GM19397 (cell line): ENCODE data around the gene RFXAP.
A peak's percentile ranks its signal among the peaks of the same experiment; 100 is the strongest.

Experiments
- ATAC-seq: cut with Tn5 transposase; IDR thresholded peaks from one replicate; pipeline ENCODE4 v1.9.1; 2021; ENCODE audit warnings: mild to moderate bottlenecking, moderate library complexity; ENCODE audit not compliant: unreplicated experiment

RFXAP gene

GRCh38 chr13:36815062-36815461, 4.0 kb upstream of the RFXAP start:
- ATAC-seq, result no peak

GRCh38 chr13:36817996-36818803, 822 bp upstream of the RFXAP start:
- no peak for ATAC-seq

DNA sequence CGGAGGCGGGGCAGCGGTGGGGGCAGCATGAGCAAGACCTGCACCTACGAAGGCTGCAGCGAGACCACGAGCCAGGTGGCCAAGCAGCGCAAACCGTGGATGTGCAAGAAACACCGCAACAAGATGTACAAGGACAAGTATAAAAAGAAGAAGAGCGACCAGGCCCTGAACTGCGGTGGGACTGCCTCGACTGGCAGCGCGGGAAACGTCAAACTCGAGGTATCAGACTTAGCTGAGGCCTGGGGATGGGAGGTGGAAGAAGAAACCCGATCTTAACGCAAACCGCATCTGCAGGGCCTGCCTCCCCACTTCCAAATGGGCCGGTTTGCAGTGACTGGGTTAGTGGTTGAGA, 693 bp downstream of the RFXAP start:
- peak; percentile 8 for ATAC-seq

GRCh38 chr13:36820222-36820621, 1.2 kb downstream of the RFXAP start:
- ATAC-seq, result no peak

DNA sequence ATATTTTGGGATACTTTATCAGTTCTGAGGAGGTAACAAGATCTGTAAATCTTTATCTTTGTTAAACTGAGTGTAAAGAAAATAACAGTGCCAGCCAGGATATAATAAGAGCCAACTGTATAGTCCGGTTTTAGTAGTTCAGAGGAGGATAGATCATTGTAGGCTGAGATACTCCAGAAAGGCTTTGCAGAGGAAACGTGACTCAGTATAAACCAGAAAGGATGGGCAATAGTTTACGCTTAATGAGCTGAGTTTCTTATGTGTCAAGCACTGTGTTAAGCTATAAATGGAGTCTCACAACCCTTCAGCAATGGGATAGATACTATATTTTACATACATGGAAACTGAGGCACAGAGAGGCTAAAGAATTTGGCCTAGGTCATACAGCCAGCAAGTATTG, 3.8 kb downstream of the RFXAP start:
- no peak for ATAC-seq

- no peak for ATAC-seq
Measured at GRCh38 chr13:36829753-36830152, 10.7 kb downstream of the RFXAP start.

DNA sequence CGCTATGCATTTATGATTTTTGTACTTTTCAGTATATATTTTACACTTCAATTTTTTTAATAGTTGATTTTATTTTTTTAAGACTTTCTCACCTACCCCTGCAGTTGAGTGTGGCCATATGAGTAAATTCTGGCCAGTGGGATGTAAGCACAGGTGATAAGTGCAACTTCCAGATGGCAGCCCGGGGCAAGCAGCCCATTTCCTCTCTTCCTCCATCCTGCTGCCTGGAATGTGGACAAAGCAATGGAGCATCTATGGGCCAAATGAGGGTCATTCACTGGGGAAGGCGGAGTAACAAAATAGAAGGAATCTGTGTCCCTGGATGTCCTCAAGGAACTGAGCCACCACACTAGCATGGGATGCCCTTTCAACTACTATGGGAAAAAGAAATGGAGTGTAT, 12.3 kb downstream of the RFXAP start:
- ATAC-seq, result no peak

DNA sequence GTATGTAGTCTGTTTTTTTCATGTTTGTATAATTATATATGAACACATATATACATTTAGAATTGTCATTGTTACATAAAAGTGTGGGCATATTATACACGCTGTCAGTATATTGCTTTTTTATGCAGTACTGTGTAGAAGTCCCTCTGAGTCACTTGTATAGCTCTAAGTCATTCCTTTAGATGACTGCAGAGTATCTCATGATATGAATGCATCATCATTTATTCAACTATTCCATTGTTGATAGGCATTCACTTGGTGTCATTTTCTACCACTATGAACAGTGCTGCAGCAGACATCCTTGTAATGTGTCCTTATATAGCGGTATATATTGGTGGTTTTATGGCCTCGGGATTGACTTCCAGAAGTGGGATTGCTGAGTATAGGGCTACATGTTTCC, 15.3 kb downstream of the RFXAP start:
- no peak for ATAC-seq

DNA sequence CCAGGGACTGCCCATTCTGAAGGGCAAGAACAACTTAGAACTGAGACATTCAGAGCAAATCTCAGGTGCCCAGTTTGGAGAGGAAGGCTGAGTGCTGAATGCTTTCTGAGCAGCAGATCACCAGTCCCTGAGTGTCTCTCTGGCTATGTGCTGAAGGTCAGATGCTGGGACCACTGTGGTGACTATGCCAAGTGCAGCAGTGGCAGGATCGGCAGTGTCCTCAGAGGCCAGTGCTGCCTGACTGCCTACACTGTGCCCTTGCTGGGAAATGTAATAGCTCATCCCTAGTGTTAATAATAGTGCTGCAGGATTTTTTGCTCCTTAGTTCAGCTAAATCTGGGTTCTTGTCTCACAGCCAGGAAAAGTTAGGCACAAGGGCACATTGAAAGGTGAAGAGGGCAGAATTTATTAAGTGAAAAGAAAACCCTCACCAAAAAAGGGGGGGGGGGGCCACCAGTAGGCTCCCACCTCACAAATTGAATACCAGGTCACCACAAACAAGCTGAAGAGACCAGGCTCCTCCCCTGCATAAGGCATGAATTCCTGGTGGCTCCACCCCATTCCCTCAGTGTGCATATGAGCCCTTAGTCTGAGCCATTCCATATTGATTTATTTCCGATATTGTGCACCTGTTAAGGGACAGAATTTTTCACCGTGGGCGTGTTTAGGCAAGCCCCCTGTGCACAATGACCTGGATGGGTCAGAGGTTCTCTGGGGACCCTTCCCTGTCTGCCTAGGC, 18.5 kb downstream of the RFXAP start:
- ATAC-seq, result no peak

- no peak for ATAC-seq
Measured at GRCh38 chr13:36839281-36839680, 20.3 kb downstream of the RFXAP start.

DNA sequence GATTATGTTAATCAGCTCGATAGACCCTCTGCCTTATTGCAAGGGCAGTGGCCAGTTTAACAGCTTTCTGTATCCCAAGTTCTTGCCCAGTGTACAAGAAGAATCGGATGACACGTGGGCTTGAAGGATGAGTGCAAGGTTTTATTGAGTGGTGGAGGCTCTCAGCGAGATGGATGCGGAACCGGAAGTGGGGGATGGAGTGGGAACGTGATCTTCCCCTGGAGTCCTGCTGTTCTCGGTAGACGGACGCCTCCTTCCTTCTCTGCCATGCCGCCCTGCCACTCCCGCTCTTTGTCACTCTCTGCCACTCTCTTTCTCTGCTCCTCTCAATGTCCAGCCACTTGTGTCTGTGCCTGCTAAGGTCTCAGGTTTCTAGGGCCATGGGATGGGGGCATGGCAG, 21.0 kb downstream of the RFXAP start:
- ATAC-seq, result no peak

DNA sequence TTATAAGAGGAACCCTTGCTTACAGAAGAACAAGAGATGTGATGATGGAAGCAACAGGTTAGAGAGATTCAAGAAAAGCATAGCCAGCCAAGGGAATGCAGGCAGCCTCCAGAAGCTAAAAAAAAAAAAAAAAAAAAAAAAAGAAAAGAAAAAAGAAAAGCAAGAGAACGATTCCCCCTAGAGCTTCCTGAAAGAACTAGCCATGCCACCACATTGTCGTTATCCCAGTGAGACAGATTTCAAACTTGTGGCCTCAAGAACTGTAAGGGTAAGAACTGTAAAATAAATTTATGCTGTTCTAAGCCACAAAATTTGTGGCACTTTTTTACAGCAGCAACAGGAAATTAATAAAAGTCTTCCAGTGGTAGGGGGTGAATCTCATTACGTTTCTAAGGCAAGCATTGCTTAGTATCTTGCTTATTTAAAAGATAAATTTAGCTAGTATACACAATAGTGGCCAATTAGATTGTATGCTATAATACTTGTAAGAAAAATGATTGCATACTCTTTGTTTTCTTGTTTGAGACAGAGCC, 21.8 kb downstream of the RFXAP start:
- no peak for ATAC-seq

GRCh38 chr13:36841391-36841790, 22.4 kb downstream of the RFXAP start:
- no peak for ATAC-seq

GRCh38 chr13:36847606-36848005, 28.6 kb downstream of the RFXAP start:
- no peak for ATAC-seq

- no peak for ATAC-seq
Measured at GRCh38 chr13:36848199-36848982, 29.4 kb downstream of the RFXAP start.

GRCh38 chr13:36850790-36851438, 31.9 kb downstream of the RFXAP start:
- no peak for ATAC-seq

GRCh38 chr13:36857253-36857652, 38.2 kb downstream of the RFXAP start:
- ATAC-seq, result no peak

DNA sequence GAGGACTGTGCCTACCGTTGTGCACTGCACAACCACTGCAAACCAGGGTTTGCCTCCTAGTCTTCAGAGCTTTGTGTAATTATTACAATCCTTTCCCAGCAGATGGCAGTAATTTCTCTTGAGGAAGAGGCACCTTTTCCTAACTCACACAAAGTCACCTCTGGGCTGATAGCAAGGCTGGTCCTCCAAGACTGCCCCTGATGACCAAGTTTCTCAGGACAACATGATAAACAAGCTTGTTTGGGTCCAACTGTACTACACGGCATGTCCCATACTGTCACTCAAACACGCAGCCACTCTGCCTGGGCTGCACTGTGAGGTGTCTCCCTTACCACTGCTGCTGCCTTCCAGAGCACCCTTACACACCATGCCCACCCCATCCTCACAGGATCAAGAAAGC, 39.3 kb downstream of the RFXAP start:
- ATAC-seq, result peak; percentile 57

DNA sequence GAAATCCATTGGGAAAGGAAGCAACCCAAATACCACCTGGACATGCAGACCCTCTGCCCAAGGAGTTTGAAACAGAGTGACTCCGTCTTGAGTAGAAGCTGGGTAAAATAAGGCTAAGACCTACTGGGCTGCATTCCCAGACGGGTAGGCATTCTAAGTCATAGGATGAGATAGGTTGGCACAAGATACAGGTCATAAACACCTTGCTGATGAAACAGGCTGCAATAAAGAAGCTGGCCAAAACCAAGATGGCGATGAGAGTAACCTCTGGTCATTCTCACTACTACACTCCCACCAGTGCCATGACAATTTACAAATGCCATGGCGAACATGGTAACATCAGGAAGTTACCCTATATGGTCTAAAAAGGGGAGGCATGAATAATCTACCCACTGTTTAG, 40.2 kb downstream of the RFXAP start:
- ATAC-seq, result no peak

GRCh38 chr13:36862002-36862685, 43.1 kb downstream of the RFXAP start:
- ATAC-seq, result no peak
